GM18499 (cell line): Measurements from ENCODE around the gene PFDN2.
"Not testable (repeated sequence)": the region's sequence is repeated elsewhere in the genome, so short reads cannot be mapped to it uniquely, and the experiment has no call there.

Experiments
- ATAC-seq: cut with Tn5 transposase; IDR thresholded peaks from one replicate; pipeline ENCODE4 v1.9.1; 2021; ENCODE audit warnings: moderate number of reproducible peaks; ENCODE audit not compliant: insufficient read depth, unreplicated experiment

The PFDN2 gene

DNA sequence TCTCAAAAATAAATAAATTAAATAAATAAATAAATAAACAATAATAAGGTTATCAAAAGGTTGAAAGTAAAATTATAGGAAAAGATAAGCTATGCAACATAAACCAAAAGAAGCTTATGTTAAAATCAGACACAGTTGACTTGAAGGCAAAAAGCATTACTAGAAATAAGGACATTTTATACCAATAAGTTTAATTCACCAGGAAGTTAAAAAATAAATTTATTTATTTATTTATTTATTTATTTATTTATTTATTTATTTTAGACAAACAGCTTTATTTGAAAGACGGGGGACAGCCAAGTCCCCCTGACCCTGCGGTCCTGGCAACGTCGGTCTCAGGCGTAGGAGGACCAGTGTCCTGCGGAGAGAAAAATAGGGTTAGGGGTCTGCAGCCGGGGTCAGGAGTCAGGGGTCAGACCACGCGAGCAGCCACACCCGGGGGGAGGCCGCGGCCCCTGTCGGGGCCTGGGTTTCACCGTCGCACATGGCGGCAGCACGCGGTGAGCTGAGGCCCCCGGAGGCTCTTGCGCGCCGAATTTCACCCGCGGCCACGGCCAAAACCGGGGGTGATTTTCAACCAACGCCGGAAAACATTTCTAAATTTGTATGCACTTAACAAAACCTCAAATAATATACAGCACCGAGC lies 23.0 kb upstream of the PFDN2 start:
- no peak for ATAC-seq

DNA sequence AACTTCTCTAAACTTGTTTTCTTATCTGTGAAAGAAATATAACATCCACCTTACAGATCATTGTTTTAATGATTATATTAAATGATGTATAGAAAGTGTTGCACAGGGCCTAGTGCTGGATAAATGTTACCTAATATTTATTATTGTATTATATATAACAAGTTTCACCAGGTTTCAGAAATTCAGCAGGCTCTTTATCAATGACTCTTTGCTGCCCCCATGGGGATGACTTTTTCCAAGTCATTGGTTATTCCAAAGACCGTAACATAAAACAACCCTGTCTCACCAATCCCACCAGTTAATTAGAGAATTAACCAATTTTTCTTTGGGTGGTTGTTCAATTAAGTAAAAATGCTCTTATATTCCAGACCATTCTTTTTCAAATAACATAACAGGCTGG lies 21.9 kb upstream of the PFDN2 start:
- no peak for ATAC-seq

DNA sequence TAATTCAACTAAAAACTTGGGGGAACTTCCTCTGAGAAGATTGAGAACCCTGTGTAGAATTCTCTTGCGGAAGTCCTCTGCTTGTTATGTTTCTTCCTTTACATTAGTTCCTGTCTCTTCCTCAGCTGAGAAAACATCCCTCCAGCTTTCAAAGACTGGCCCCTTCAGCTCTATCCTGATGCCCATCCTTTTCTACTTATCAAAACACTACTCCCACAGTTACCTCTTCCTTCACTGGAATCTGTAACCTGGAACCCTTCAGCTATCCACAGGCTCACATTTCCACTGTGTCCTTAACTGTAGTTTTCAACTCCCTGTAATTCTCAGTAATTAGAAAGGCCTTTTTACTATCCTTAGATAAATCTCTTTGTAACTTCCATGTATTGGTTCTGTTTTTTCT lies 20.6 kb upstream of the PFDN2 start:
- ATAC-seq: no peak

DNA sequence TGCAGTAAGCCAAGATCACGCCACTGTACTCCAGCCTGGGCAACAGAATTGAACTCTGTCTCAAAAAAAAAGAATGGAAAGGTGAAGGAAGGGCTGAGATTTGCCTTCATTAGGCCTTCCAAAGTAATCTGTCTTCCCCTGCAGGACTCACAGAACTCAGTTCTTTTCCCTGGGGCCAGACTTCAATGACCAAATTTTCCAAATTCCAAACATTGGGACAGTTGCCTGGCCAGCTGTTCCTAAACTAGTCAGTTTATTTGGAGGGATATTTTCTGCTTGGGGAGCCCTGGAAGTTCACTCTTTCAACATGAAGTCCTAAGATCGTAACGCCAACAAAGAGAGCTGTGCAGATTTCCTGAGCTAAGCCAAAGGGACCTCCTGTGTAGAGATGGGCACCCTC lies 20.0 kb upstream of the PFDN2 start:
- no peak for ATAC-seq

DNA sequence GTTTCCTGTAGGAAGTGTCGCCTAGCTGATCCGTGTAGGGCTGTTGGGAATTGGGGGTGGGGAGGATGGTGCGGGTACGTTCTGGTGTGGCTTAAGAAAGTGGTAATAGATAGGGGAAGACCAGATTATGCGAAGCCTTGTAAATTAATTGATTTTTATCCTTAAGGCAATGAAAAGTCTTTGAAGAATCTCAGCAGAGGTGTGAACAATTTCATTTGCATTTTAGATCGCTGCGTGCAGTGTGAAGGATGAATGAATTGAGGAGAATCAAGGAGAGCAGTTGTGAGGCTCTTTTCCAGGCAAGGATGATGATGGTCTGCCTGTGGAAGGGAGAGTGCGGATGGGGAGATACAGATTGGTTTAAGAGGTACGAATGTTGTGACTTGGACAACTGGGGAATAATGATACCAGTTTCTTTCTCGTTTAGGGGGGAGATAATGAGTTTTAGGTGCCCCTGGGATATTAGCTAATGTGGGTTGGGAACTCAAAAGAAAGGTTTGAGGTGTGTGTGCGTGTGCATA lies 15.4 kb upstream of the PFDN2 start:
- no peak for ATAC-seq

DNA sequence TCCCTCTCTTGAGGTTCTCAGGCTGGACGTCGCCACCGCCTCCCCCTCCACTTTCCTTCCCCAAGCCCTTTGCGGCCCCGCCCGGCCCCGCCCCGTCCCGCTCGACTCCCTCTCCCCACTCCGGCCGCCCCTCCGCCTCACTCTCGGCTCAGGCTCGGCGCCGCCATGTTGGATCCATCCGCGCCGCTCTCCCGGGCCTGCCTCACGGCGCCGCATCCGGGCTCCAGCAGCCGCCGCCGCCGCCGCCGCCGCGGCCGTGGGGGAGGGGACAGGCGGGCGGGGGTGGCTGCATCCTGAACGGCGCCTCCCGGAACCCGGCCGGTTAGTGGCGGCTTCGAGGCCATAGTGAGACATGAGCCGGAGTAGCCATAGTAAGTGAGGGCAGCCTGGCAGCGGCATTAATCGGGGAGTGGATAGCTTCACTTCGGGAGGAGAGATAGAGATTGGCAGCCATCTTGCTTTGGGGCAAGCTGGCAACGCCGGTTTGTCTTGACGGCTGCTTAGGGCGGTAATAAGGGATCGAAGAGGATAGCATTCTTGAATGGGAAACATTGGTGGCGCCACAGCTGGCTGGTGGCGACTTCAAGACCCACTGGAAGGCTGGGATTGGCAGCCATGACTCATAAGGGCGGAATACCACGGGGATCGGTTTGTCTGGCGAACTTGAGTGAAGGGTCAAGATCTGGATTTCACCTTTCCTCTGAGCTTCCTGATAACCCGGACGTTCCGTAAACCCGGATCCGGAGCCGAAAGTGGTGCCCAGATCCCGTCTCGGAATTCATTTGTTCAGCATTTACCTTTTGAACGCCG lies 14.8 kb upstream of the PFDN2 start, which contains the start of gene DEDD:
TSS of gene DEDD (minus strand) at position 258 of the 810 bp plus-strand sequence. CDS start 8,205 bp downstream, outside the sequence.
- peak; percentile 95 for ATAC-seq

GRCh38 chr1:161131523-161132409 lies 13.9 kb upstream of the PFDN2 start:
- ATAC-seq: no peak

DNA sequence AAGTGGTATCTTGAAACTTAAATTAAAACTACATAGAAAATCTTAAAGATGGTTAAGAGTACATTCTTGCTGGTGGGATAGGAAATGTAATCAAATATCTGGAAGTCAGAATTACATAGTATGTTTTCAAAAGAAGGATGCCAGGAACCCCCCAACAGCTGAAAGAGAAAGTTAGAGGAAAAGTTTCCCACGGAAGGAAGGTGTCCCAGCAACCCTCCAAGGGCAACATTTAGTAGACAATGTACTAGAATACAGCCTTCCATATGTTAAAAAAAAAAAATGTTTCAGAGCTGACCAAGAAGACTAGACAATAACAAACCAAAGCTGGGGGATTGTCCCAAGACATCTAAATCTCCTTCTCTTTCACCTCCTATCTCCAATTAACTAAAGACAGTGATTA lies 12.4 kb upstream of the PFDN2 start:
- ATAC-seq: no peak

DNA sequence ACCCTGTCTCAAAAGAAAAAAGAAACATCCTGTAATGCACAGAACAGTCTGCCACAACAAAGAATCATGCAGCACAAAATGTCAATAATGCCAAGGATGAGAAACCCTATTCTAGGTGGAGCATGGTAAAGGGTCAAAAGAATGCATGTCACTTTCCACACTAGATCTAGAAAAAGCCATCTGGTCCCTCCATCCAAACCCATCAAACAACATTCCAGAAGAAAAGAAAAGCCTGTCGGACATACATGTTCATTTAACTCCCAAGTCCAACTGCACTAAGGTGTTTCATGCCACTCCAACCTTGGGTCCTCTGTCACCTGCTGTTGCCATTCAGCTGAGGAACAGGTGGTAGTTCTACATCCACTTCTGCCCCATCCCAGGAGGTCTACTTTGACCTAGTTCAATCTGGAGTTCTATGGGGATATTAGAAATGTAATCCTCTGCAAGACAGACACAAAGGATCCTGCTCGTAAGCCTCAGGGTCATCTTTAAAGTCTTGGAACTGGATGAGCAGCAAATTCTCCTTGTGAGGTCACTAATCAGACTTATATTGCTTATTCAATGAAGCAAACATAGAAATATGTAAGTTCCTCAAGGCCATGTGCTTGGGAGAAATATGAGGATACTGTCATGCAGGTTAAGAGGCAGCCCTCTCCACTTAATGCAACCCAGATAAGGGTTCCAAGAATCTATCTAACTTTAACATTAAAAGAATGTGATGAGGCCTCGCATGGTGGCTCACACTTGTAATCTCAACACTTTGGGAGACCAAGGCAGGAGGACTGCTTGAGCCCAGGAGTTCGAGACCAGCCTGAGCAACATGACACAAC lies 11.0 kb upstream of the PFDN2 start:
- no peak for ATAC-seq

- no peak for ATAC-seq
Measured at GRCh38 chr1:161127649-161128048, 9.8 kb upstream of the PFDN2 start.

DNA sequence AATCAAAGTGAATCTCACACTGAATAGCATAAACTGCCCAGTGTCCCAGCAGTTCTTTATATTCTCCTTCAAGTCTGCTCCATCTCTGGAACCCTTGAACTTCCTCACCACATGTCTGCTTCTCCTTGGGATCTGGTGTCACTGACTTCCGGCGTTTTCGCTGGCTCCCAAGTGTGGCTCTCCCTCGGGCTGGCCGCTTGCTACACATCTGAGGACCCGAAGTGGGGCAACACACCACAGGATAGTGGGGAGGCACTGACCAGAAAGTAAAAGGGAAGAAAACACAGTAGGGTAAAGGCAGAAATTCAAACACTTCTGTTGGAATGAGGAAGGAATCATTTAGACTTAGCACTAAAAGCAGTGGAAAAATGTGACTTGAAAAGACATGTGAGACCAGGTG lies 5.1 kb upstream of the PFDN2 start:
- no peak for ATAC-seq

DNA sequence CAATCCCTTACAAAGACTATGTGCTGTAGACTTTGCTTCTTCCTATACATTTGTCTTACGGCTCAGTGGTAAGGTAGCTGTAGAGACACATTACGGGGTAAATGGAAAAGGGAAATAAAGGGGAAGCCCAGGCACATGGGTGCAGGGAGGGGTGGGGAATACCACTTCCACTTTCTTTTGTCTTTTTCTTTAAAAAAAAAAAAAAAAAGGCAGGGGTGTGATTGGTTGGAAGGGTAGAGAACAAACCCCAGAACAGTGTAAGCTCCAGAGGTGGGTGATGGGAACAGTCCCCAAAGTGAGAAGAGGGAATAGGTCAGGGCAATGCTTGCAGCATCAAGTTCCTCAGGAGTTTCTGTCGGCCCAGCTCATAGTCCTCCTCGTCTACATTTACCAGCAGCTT lies 4.0 kb upstream of the PFDN2 start:
- ATAC-seq: no peak

DNA sequence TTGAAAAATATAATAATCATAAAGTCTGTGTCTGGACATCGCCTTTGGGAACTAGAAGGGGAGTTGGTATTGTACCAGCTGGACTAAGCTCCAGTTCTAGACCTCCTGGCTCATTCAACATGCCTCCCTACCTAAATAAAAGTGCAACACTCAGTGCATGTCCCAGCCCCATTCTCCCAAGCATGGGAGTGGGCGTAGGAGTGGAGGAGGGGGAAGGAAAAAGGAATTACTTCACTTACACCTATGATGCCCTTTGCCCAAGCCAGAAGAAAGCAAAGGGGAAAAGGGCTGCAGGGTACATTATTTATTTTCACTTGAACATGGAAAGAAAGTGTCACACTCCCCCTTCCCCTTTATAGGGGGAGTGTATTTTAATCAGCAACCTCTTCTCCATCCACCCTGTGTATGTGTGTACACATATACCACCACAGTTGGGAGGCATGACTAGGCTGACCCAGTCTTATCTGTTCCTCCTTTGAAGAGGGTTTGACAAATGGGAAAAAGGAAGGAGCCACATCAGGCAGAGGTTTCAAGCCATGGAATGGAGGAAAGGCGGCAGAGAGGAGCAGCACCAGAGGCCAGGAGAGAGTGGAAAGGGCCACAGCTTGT lies 3.3 kb upstream of the PFDN2 start:
- no peak for ATAC-seq

DNA sequence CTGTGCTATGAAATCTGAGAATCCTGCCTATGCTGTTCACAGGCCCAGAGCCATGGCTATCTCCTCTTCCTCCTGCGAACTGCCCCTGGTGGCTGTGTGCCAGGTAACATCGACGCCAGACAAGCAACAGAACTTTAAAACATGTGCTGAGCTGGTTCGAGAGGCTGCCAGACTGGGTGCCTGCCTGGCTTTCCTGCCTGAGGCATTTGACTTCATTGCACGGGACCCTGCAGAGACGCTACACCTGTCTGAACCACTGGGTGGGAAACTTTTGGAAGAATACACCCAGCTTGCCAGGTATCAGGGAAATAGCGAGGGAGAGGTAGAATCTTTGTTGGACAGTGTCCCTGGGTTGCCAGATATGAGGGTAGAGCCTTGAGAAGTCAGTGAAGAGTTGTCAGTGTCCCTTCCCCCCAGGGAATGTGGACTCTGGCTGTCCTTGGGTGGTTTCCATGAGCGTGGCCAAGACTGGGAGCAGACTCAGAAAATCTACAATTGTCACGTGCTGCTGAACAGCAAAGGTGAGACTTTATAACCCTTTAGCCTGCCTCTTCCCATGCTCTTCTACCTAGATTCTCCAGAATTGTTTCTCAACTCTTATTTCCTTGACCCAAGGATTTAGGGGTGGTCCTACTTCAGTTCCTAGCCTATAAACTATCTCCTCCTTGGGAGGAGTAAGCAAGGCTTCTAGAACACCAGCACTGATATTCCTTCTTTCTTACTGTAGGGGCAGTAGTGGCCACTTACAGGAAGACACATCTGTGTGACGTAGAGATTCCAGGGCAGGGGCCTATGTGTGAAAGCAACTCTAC lies 1.5 kb upstream of the PFDN2 start:
- ATAC-seq: no peak

DNA sequence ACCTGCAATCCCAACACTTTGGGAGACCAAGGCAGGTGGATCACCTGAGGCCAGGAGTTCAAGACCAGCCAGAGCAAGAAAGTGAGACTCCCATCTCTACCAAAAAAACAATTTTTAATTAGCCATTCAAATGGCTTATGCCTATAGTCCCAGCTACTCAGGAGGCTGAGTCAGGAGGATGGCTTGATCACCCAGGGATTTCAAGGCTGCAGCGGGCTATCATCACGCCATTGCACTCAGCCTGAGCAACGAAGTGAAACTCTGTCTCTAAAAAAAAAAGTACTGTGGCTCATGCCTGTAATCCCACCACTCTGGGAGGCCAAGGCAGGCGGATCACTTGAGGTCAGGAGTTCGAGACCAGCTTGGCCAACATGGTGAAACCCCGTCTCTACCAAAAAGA lies 1.9 kb downstream of the PFDN2 start:
- ATAC-seq: not testable (repeated sequence)

DNA sequence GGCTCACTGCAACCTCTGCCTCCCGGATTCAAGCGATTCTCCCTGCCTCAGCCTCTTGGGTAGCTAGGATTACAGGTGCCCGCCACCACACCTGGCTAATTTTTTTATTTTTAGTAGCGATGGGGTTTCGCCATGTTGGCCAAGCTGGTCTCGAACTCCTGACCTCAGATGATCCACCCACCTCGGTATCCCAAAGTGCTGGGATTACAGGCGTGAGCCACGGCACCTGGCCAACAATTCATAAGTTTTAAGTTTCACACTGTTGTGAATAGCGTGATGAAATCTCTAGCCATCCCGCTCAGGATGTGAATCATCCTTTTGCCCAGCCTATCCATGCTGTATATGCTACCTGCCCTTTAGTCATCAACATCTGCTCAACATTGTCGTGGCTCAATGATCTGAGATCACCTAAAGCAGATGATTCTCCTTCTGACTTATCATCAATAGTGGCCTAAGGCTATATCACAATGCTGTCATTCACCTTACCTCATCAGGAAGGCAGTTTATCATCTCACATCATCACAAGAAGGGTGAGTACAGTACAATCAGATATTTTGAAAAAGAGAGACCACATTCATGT lies 2.6 kb downstream of the PFDN2 start:
- no peak for ATAC-seq

DNA sequence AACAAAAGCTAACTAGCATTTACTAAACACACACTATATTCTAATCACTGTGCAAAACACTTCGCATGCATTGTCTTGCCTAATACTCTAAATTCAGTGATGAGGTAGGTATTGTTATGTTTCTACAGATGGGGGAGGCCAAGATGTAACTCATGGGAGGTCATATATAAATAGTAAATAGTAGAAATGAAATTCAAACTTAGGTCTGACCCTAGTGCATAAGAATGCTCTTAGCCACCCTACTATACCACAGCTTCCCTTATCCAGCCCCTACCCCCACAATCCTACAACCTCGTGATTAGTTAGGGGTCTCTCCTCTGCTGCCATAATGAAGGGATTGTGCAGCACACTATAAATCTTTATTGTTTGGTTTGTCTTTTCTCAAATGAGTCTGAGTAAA lies 3.3 kb downstream of the PFDN2 start:
- no peak for ATAC-seq

GRCh38 chr1:161113915-161114314 lies 3.9 kb downstream of the PFDN2 start:
- no peak for ATAC-seq
